ENCODE results near the gene UTP11.

UTP11 gene

GRCh38 chr1:38013227-38013622 is 691 bp downstream of the UTP11 start:
- peak overlapping the region; percentile 98 for H3K27ac Mint-ChIP-seq
- peak overlapping the region; percentile 98 for H3K4me3 Mint-ChIP-seq
- H3K9me3 Mint-ChIP-seq: no peaks in the 10 kb centered on the region
- H3K36me3 Mint-ChIP-seq (ENCODE audit: low read depth): peaks cover 37% of the 10 kb centered on the region
- ATAC-seq (no peak), DNase-seq (no peak)
- peaks cover 80% of the 10 kb centered on the region for H3K4me1 Mint-ChIP-seq
- no peaks in the 10 kb centered on the region for H3K27me3 Mint-ChIP-seq

GRCh38 chr1:38014171-38014570 is 1.6 kb downstream of the UTP11 start:
- DNase-seq: no peak
- no peaks in the 10 kb centered on the region for H3K27me3 Mint-ChIP-seq
- ATAC-seq: no peak
- no peaks in the 10 kb centered on the region for H3K9me3 Mint-ChIP-seq
- peaks cover 78% of the 10 kb centered on the region for H3K4me1 Mint-ChIP-seq
- peak overlapping the region; percentile 98 for H3K27ac Mint-ChIP-seq
- peak overlapping the region; percentile 98 for H3K4me3 Mint-ChIP-seq
- H3K36me3 Mint-ChIP-seq (ENCODE audit: low read depth): peaks cover 46% of the 10 kb centered on the region

GRCh38 chr1:38014724-38015424 is 2.3 kb downstream of the UTP11 start:
- peaks cover 50% of the 10 kb centered on the region for H3K36me3 Mint-ChIP-seq (ENCODE audit: low read depth)
- no peak for ATAC-seq
- no peaks in the 10 kb centered on the region for H3K9me3 Mint-ChIP-seq
- H3K4me1 Mint-ChIP-seq: peaks cover 72% of the 10 kb centered on the region
- DNase-seq: no peak
- no peaks in the 10 kb centered on the region for H3K27me3 Mint-ChIP-seq
- peak overlapping the region; percentile 60 for H3K27ac Mint-ChIP-seq
- H3K4me3 Mint-ChIP-seq: peak overlapping the region; percentile 98

GRCh38 chr1:38015978-38016725 is 3.6 kb downstream of the UTP11 start:
- Mint-ChIP-seq H3K27ac (peak overlapping the region; percentile 83), H3K4me3 (no peak overlapping the region), H3K4me1 (peaks cover 59% of the 10 kb centered on the region), H3K27me3 (no peaks in the 10 kb centered on the region), H3K36me3 (ENCODE audit: low read depth) (peaks cover 59% of the 10 kb centered on the region), H3K9me3 (no peaks in the 10 kb centered on the region)
- ATAC-seq (no peak), DNase-seq (no peak)

GRCh38 chr1:38018864-38019343 is 6.4 kb downstream of the UTP11 start:
- Mint-ChIP-seq H3K27me3 (no peaks in the 10 kb centered on the region), H3K36me3 (ENCODE audit: low read depth) (peaks cover 65% of the 10 kb centered on the region), H3K4me1 (peaks cover 37% of the 10 kb centered on the region), H3K9me3 (no peaks in the 10 kb centered on the region), H3K27ac (no peak overlapping the region), H3K4me3 (no peak overlapping the region)
- ATAC-seq (no peak), DNase-seq (no peak)

GRCh38 chr1:38020396-38020795 is 7.9 kb downstream of the UTP11 start:
- Mint-ChIP-seq H3K4me1 (peaks cover 23% of the 10 kb centered on the region), H3K4me3 (no peak overlapping the region), H3K27ac (no peak overlapping the region), H3K36me3 (ENCODE audit: low read depth) (peaks cover 62% of the 10 kb centered on the region), H3K27me3 (no peaks in the 10 kb centered on the region), H3K9me3 (no peaks in the 10 kb centered on the region)
- DNase-seq (no peak), ATAC-seq (no peak)

- peaks cover 20% of the 10 kb centered on the region for H3K4me1 Mint-ChIP-seq
- peaks cover 57% of the 10 kb centered on the region for H3K36me3 Mint-ChIP-seq (ENCODE audit: low read depth)
- no peak for ATAC-seq
- no peaks in the 10 kb centered on the region for H3K27me3 Mint-ChIP-seq
- H3K27ac Mint-ChIP-seq: no peak overlapping the region
- DNase-seq: no peak
- no peak overlapping the region for H3K4me3 Mint-ChIP-seq
- no peaks in the 10 kb centered on the region for H3K9me3 Mint-ChIP-seq
Observed at GRCh38 chr1:38021969-38022368, 9.4 kb downstream of the UTP11 start.

- Mint-ChIP-seq H3K27ac (peak overlapping the region; percentile 65), H3K9me3 (no peaks in the 10 kb centered on the region), H3K4me1 (peaks cover 28% of the 10 kb centered on the region), H3K4me3 (no peak overlapping the region), H3K36me3 (ENCODE audit: low read depth) (peaks cover 53% of the 10 kb centered on the region), H3K27me3 (no peaks in the 10 kb centered on the region)
- ATAC-seq (no peak), DNase-seq (no peak)
Observed at GRCh38 chr1:38022810-38023209, 10.3 kb downstream of the UTP11 start.

GRCh38 chr1:38025233-38025632 is 12.7 kb downstream of the UTP11 start:
- H3K27me3 Mint-ChIP-seq: no peaks in the 10 kb centered on the region
- peaks cover 44% of the 10 kb centered on the region for H3K4me1 Mint-ChIP-seq
- ATAC-seq: no peak
- H3K4me3 Mint-ChIP-seq: no peak overlapping the region
- H3K27ac Mint-ChIP-seq: no peak overlapping the region
- no peak for DNase-seq
- no peaks in the 10 kb centered on the region for H3K9me3 Mint-ChIP-seq
- H3K36me3 Mint-ChIP-seq (ENCODE audit: low read depth): peaks cover 36% of the 10 kb centered on the region

GRCh38 chr1:38025664-38026063 is 13.1 kb downstream of the UTP11 start:
- DNase-seq: no peak
- Mint-ChIP-seq H3K4me3 (no peak overlapping the region), H3K36me3 (ENCODE audit: low read depth) (peaks cover 32% of the 10 kb centered on the region), H3K27me3 (no peaks in the 10 kb centered on the region), H3K4me1 (peaks cover 48% of the 10 kb centered on the region), H3K27ac (no peak overlapping the region), H3K9me3 (no peaks in the 10 kb centered on the region)
- ATAC-seq: no peak

- H3K4me3 Mint-ChIP-seq: no peak overlapping the region
- H3K4me1 Mint-ChIP-seq: peaks cover 59% of the 10 kb centered on the region
- H3K27me3 Mint-ChIP-seq: no peaks in the 10 kb centered on the region
- no peak overlapping the region for H3K27ac Mint-ChIP-seq
- no peak for ATAC-seq
- DNase-seq: peak; percentile 61
- H3K36me3 Mint-ChIP-seq (ENCODE audit: low read depth): peaks cover 26% of the 10 kb centered on the region
- no peaks in the 10 kb centered on the region for H3K9me3 Mint-ChIP-seq
Observed at GRCh38 chr1:38026592-38027200, 14.2 kb downstream of the UTP11 start.

- H3K4me3 Mint-ChIP-seq: no peak overlapping the region
- peak; percentile 18 for DNase-seq
- ATAC-seq: no peak
- peaks cover 62% of the 10 kb centered on the region for H3K4me1 Mint-ChIP-seq
- H3K9me3 Mint-ChIP-seq: no peaks in the 10 kb centered on the region
- peak overlapping the region; percentile 88 for H3K27ac Mint-ChIP-seq
- H3K36me3 Mint-ChIP-seq (ENCODE audit: low read depth): peaks cover 20% of the 10 kb centered on the region
- H3K27me3 Mint-ChIP-seq: no peaks in the 10 kb centered on the region
Observed at GRCh38 chr1:38027201-38028104, 14.9 kb downstream of the UTP11 start.

- peaks cover 63% of the 10 kb centered on the region for H3K4me1 Mint-ChIP-seq
- peaks cover 15% of the 10 kb centered on the region for H3K36me3 Mint-ChIP-seq (ENCODE audit: low read depth)
- DNase-seq (peak; percentile 76), ATAC-seq (peak; percentile 90)
- peaks cover 1% of the 10 kb centered on the region for H3K27me3 Mint-ChIP-seq
- no peaks in the 10 kb centered on the region for H3K9me3 Mint-ChIP-seq
- H3K27ac Mint-ChIP-seq: peak overlapping the region; percentile 88
- peak overlapping the region; percentile 41 for H3K4me3 Mint-ChIP-seq
Observed at GRCh38 chr1:38028105-38028591, 15.6 kb downstream of the UTP11 start.

- peak overlapping the region; percentile 88 for H3K27ac Mint-ChIP-seq
- H3K4me3 Mint-ChIP-seq: peak overlapping the region; percentile 41
- DNase-seq (no peak), ATAC-seq (no peak)
- H3K27me3 Mint-ChIP-seq: peaks cover 1% of the 10 kb centered on the region
- H3K36me3 Mint-ChIP-seq (ENCODE audit: low read depth): peaks cover 13% of the 10 kb centered on the region
- H3K9me3 Mint-ChIP-seq: no peaks in the 10 kb centered on the region
- H3K4me1 Mint-ChIP-seq: peaks cover 63% of the 10 kb centered on the region
Observed at GRCh38 chr1:38028671-38029070, 16.1 kb downstream of the UTP11 start.
